Measurements from ENCODE around the gene CCDC69. TPM values are rescaled to one million over a fixed set of nuclear protein-coding genes. Genes with fewer than 3 reads are reported as not detected.

Gene CCDC69
- polyA plus RNA-seq, 2 of the 4 experiments (the other 2 are of a cell fraction), result 2.9 to 3.0 TPM

- no peak for FAIRE-seq
- ChIA-PET CTCF (interaction anchor here (1.0 to 2.5 kb wide), 2 partner anchors 11 to 152 kb away, joined by 3 to 8 read pairs; no protein-coding TSS in a partner anchor), POLR2A (no interaction called here)
These were observed 70.1 kb downstream of the CCDC69 start for GRCh38 chr5:151153766-151154272.

GRCh38 chr5:151153300-151153699 is 70.6 kb downstream of the CCDC69 start:
- ChIA-PET POLR2A (no interaction called here), CTCF (interaction anchor here (1.0 to 2.5 kb wide), 4 partner anchors 10 to 352 kb away, joined by 3 to 8 read pairs (median 3); no protein-coding TSS in a partner anchor)
- DNase-seq (ENCODE audit: low read depth in 1 of 2, low spot score in 1 of 2) (no peak), FAIRE-seq (no peak), ATAC-seq (no peak)
- peaks cover 15% of the 10 kb centered on the region for H3K4me1 ChIP-seq
- no peak overlapping the region for H3K27ac ChIP-seq
- no peak for TF ChIP-seq EHF (CRISPR knock-in tag; IDR thresholded peaks at IDR 0.05)
- no peak for TF ChIP-seq CBX8 (IDR thresholded peaks at IDR 0.05)
- no peak for TF ChIP-seq HEYL (CRISPR knock-in tag; IDR thresholded peaks at IDR 0.05)
- no peak for TF ChIP-seq CEBPB (IDR thresholded peaks at IDR 0.05)
- TF ChIP-seq CHD2 (IDR thresholded peaks at IDR 0.05; ENCODE audit: low read length, partially characterized antibody), result no peak
- no peak for TF ChIP-seq HES2 (IDR thresholded peaks at IDR 0.05)
- no peak for TF ChIP-seq POLR2A (IDR thresholded peaks at IDR 0.05; ENCODE audit: low read length)
- TF ChIP-seq GATA3 (IDR thresholded peaks at IDR 0.05; ENCODE audit: borderline replicate concordance), result no peak
- no peak for TF ChIP-seq FOSB (CRISPR knock-in tag; IDR thresholded peaks at IDR 0.05)
- no peak for TF ChIP-seq RCOR1 (IDR thresholded peaks at IDR 0.05; ENCODE audit: low read depth, low read length)
- TF ChIP-seq EHMT2 (IDR thresholded peaks at IDR 0.05; ENCODE audit: low read depth), result no peak
- TF ChIP-seq ELK1 (IDR thresholded peaks at IDR 0.05; ENCODE audit: low read depth, low read length), result no peak
- no peak for TF ChIP-seq EP300 (IDR thresholded peaks at IDR 0.05)
- TF ChIP-seq SMC3 (IDR thresholded peaks at IDR 0.05), result no peak
- no peak for TF ChIP-seq MYC (IDR thresholded peaks at IDR 0.05; ENCODE audit: borderline replicate concordance, low read length)
- TF ChIP-seq HOXB13 (CRISPR knock-in tag; IDR thresholded peaks at IDR 0.05; ENCODE audit: low read depth), result no peak
- no peak overlapping the region for H3K4me2 ChIP-seq
- H3K9me3 ChIP-seq, result no peaks in the 10 kb centered on the region
- no peak overlapping the region for H3K4me3 ChIP-seq
- WGBS (ENCODE audit: missing lambda C conversion rate), result 82% methylated on average over 3 of the region's 3 CpGs

More at GRCh38 chr5:151153766-151154272, 70.1 kb downstream of the CCDC69 start:
- ATAC-seq (no peak), DNase-seq (ENCODE audit: low read depth in 1 of 2, low spot score in 1 of 2) (no peak)
- Histone ChIP-seq H3K4me2 (no peak overlapping the region), H3K4me1 (peaks cover 17% of the 10 kb centered on the region), H3K9me3 (no peaks in the 10 kb centered on the region), H3K27ac (no peak overlapping the region), H3K4me3 (no peak overlapping the region)
- no peak for TF ChIP-seq FOSL2 (IDR thresholded peaks at IDR 0.05)
- peak; percentile 34; the same call in 1 of the 2 replicates for TF ChIP-seq FOSL2 (CRISPR knock-in tag; IDR thresholded peaks at IDR 0.05)
- no peak for TF ChIP-seq RARB (CRISPR knock-in tag; IDR thresholded peaks at IDR 0.05)
- WGBS (ENCODE audit: missing lambda C conversion rate), result 86% methylated on average over 3 of the region's 3 CpGs

- no peak for ATAC-seq
- Histone ChIP-seq H3K4me3 (no peak overlapping the region), H3K4me1 (peaks cover 6% of the 10 kb centered on the region; the same call in 1 of the 3 replicates), H3K27ac (no peak overlapping the region), H3K9me3 (no peaks in the 10 kb centered on the region), H3K4me2 (no peak overlapping the region)
- TF ChIP-seq RCOR1 (IDR thresholded peaks at IDR 0.05; ENCODE audit: low read depth, low read length), result no peak
- no peak for DNase-seq (ENCODE audit: low read depth in 1 of 2, low spot score in 1 of 2)
- CTCF ChIA-PET, result interaction anchor here (0.6 to 3.6 kb wide), 3 partner anchors 13 to 218 kb away, joined by 3 to 14 read pairs (median 4); no protein-coding TSS in a partner anchor
- WGBS (ENCODE audit: missing lambda C conversion rate), result 79% methylated on average over 5 of the region's 5 CpGs
- POLR2A ChIA-PET, result no interaction called here
- FAIRE-seq, result no peak
These were observed 72.1 kb downstream of the CCDC69 start for GRCh38 chr5:151151793-151152192.

GRCh38 chr5:151151263-151151660 is 72.6 kb downstream of the CCDC69 start:
- Histone ChIP-seq H3K4me1 (0 out of 3 replicates have a peak, but pooled peaks cover 4% of the 10 kb centered on the region), H3K4me2 (no peak overlapping the region), H3K9me3 (no peaks in the 10 kb centered on the region), H3K27ac (no peak overlapping the region), H3K4me3 (no peak overlapping the region)
- TF ChIP-seq CTCF (IDR thresholded peaks at IDR 0.05), result no peak
- no peak for TF ChIP-seq RFX5 (IDR thresholded peaks at IDR 0.05)
- TF ChIP-seq PHF8 (IDR thresholded peaks at IDR 0.05; ENCODE audit: borderline replicate concordance, low read depth), result no peak
- no peak for TF ChIP-seq HOXB5 (CRISPR knock-in tag; IDR thresholded peaks at IDR 0.05)
- ATAC-seq (no peak), FAIRE-seq (no peak), DNase-seq (ENCODE audit: low read depth in 1 of 2, low spot score in 1 of 2) (no peak)
- POLR2A ChIA-PET, result no interaction called here
- CTCF ChIA-PET, result interaction anchor here (0.6 to 3.6 kb wide), 4 partner anchors 12 to 219 kb away, joined by 3 to 14 read pairs (median 4); no protein-coding TSS in a partner anchor
- 82% methylated on average over 2 of the region's 2 CpGs for WGBS (ENCODE audit: missing lambda C conversion rate)
